Measurements from ENCODE around the gene LDLRAD3. TPM values are rescaled to one million over a fixed set of nuclear protein-coding genes. Genes with fewer than 3 reads are reported as not detected.
A peak's percentile ranks its signal among the peaks of the same experiment; 100 is the strongest.

LDLRAD3 gene
- total RNA-seq, 1 experiment from 2014 or later, result 15.3 TPM

DNA sequence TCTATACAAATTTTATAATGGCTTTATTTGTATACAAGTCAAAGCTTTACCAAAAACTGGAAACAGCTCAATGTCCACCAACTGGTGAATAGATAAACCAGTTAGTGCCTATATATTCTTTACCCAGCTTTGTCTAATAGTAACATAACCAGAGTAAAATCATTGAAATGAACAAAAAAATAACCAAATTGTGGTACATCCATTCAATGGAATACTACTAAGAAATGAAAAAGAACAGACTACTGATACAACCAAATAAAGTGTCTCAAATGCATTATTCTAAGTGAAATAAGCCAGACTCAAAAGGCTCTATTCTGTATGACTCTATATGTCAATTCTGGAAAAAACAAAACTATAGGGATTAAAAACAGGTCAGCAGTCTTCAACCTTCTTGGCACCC, 40.9 kb upstream of the LDLRAD3 start:
- H3K27me3 ChIP-seq (ENCODE audit: low read length), result no peaks in the 10 kb centered on the region
- H3K9ac ChIP-seq (ENCODE audit: low read length), result no peak overlapping the region
- no peaks in the 10 kb centered on the region for H3F3A ChIP-seq (ENCODE audit: low read length, unreplicated experiment)
- intact Hi-C loops (cut with micrococcal nuclease), result no loop called here
- peaks cover 19% of the 10 kb centered on the region; the same call in 1 of the 2 replicates for H3K9me3 ChIP-seq (ENCODE audit: low read length)
- ATAC-seq (no peak), DNase-seq (no peak)
- POLR2A ChIA-PET (ENCODE audit: unreplicated experiment), result no interaction called here
- no peak for TF ChIP-seq EZH2 (IDR thresholded peaks at IDR 0.05; ENCODE audit: low read length, unreplicated experiment)
- TF ChIP-seq, protein P1, sequence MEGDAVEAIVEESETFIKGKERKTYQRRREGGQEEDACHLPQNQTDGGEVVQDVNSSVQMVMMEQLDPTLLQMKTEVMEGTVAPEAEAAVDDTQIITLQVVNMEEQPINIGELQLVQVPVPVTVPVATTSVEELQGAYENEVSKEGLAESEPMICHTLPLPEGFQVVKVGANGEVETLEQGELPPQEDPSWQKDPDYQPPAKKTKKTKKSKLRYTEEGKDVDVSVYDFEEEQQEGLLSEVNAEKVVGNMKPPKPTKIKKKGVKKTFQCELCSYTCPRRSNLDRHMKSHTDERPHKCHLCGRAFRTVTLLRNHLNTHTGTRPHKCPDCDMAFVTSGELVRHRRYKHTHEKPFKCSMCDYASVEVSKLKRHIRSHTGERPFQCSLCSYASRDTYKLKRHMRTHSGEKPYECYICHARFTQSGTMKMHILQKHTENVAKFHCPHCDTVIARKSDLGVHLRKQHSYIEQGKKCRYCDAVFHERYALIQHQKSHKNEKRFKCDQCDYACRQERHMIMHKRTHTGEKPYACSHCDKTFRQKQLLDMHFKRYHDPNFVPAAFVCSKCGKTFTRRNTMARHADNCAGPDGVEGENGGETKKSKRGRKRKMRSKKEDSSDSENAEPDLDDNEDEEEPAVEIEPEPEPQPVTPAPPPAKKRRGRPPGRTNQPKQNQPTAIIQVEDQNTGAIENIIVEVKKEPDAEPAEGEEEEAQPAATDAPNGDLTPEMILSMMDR (conservative IDR thresholded peaks at IDR 0.05; ENCODE audit: low read depth, low read length), result no peak
- no peak for TF ChIP-seq EZH2phosphoT487 (IDR thresholded peaks at IDR 0.05; ENCODE audit: borderline replicate concordance, low read length)
- H3K4me1 ChIP-seq (ENCODE audit: insufficient read depth, low read length), result peaks cover 10% of the 10 kb centered on the region
- H2AFZ ChIP-seq (ENCODE audit: low read length), result no peak overlapping the region
- CTCF ChIA-PET, result no interaction called here
- H3K9me2 ChIP-seq (replicated peaks; ENCODE audit: low read length), result no peaks in the 10 kb centered on the region
- BruUV-seq (replicated peaks), result no TSS peak
- no peak overlapping the region for H3K4me3 ChIP-seq (ENCODE audit: low read length)
- no peaks in the 10 kb centered on the region for H4K20me1 ChIP-seq (ENCODE audit: low read length)
- no peaks in the 10 kb centered on the region for H3K36me3 ChIP-seq (ENCODE audit: low read depth, low read length)
- no peaks in the 10 kb centered on the region for H3K79me2 ChIP-seq (ENCODE audit: low read length)
- H3K4me2 ChIP-seq (ENCODE audit: low read length), result no peak overlapping the region
- H3K27ac ChIP-seq (ENCODE audit: low read length), result no peak overlapping the region

DNA sequence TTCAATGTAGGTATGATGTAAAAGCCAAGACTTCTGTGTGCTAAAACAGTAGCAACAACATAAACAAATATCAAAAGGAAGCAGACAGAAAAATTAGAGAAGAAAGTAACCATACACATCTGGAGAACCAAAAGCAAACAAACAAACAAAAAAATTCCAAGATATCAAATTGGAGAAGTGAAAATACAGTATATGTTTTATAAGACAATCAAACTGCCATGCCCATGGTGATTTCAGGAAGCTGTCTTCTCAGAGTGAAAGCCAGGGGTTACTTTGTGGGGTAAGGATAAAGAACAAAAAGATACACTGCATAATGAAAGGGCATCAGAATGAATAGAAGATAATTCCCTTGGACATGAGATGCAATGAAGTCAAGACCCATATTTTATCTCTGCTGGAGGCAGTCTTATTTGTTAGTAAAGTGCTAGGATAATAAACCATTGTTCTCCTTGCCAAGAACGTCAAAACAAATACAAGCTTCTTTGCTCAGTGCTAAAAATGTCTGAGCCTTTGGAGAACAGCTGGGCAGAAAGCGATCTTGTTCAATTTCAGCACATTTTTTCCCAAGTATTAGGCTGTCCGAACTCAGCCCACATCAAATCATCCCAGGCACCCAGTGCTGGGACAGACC, 38.1 kb upstream of the LDLRAD3 start:
- H3K79me2 ChIP-seq (ENCODE audit: low read length), result no peaks in the 10 kb centered on the region
- H3K9ac ChIP-seq (ENCODE audit: low read length), result no peak overlapping the region
- no peak for TF ChIP-seq EZH2phosphoT487 (IDR thresholded peaks at IDR 0.05; ENCODE audit: borderline replicate concordance, low read length)
- no peaks in the 10 kb centered on the region for H4K20me1 ChIP-seq (ENCODE audit: low read length)
- 0 out of 2 replicates have a peak, but pooled peaks cover 6% of the 10 kb centered on the region for H3K9me3 ChIP-seq (ENCODE audit: low read length)
- intact Hi-C loops (cut with micrococcal nuclease), result no loop called here
- H3F3A ChIP-seq (ENCODE audit: low read length, unreplicated experiment), result no peaks in the 10 kb centered on the region
- peaks cover 17% of the 10 kb centered on the region for H3K4me1 ChIP-seq (ENCODE audit: insufficient read depth, low read length)
- H3K4me3 ChIP-seq (ENCODE audit: low read length), result no peak overlapping the region
- no peaks in the 10 kb centered on the region for H3K36me3 ChIP-seq (ENCODE audit: low read depth, low read length)
- no peak overlapping the region for H3K27ac ChIP-seq (ENCODE audit: low read length)
- H3K9me2 ChIP-seq (replicated peaks; ENCODE audit: low read length), result no peaks in the 10 kb centered on the region
- ChIA-PET POLR2A (ENCODE audit: unreplicated experiment) (no interaction called here), CTCF (interaction anchor here (0.6 kb wide), 1 partner anchor 226 kb away, joined by 7 read pairs; no protein-coding TSS in a partner anchor)
- no TSS peak for BruUV-seq (replicated peaks)
- ATAC-seq, result peak; percentile 36
- peak; percentile 30 for DNase-seq
- H3K27me3 ChIP-seq (ENCODE audit: low read length), result no peaks in the 10 kb centered on the region
- H3K4me2 ChIP-seq (ENCODE audit: low read length), result 0 out of 2 replicates have a peak overlapping the region, but pooled peaks have one; percentile 6
- no peak overlapping the region for H2AFZ ChIP-seq (ENCODE audit: low read length)

DNA sequence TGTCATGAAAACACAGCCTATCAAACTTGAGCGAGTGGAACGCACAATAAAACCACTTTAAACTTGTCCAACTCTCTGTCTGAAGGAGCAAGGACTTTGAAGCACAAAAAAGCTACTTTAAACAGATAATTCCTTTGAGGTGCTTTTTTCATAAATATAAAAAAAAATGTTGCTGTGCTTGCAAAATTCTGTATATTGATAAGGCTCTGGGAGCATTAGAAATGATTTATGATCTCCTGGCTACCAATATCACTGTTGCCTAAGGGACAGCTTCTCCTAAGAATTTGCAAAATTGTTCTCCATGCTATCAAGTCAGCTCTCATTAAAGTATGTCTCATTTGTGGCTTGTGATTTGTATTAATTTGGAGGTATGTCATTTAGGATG, 37.6 kb upstream of the LDLRAD3 start:
- no peak overlapping the region for H3K4me2 ChIP-seq (ENCODE audit: low read length)
- 0 out of 2 replicates have a peak, but pooled peaks cover 6% of the 10 kb centered on the region for H3K9me3 ChIP-seq (ENCODE audit: low read length)
- TF ChIP-seq EZH2 (IDR thresholded peaks at IDR 0.05; ENCODE audit: low read length, unreplicated experiment) (no peak), EZH2phosphoT487 (IDR thresholded peaks at IDR 0.05; ENCODE audit: borderline replicate concordance, low read length) (no peak)
- no peak overlapping the region for H3K9ac ChIP-seq (ENCODE audit: low read length)
- intact Hi-C loops (cut with micrococcal nuclease), result no loop called here
- no peak overlapping the region for H3K27ac ChIP-seq (ENCODE audit: low read length)
- no peaks in the 10 kb centered on the region for H3K36me3 ChIP-seq (ENCODE audit: low read depth, low read length)
- POLR2A ChIA-PET (ENCODE audit: unreplicated experiment), result no interaction called here
- no peaks in the 10 kb centered on the region for H3F3A ChIP-seq (ENCODE audit: low read length, unreplicated experiment)
- H4K20me1 ChIP-seq (ENCODE audit: low read length), result no peaks in the 10 kb centered on the region
- CTCF ChIA-PET, result interaction anchor here (0.6 kb wide), 1 partner anchor 225 kb away, joined by 7 read pairs; no protein-coding TSS in a partner anchor
- H3K79me2 ChIP-seq (ENCODE audit: low read length), result no peaks in the 10 kb centered on the region
- no TSS peak for BruUV-seq (replicated peaks)
- H3K9me2 ChIP-seq (replicated peaks; ENCODE audit: low read length), result no peaks in the 10 kb centered on the region
- H2AFZ ChIP-seq (ENCODE audit: low read length), result no peak overlapping the region
- H3K4me1 ChIP-seq (ENCODE audit: insufficient read depth, low read length), result peaks cover 17% of the 10 kb centered on the region
- no peak for ATAC-seq
- no peaks in the 10 kb centered on the region for H3K27me3 ChIP-seq (ENCODE audit: low read length)
- DNase-seq, result no peak
- H3K4me3 ChIP-seq (ENCODE audit: low read length), result no peak overlapping the region

All from PC-3 (cell line).